ENCODE data around the gene APMAP.

The APMAP gene

GRCh38 chr20:24992487-24993205 is at the start of gene APMAP:
Gene APMAP (minus strand): TSS chr20:24992751. CDS start chr20:24992688, 63 bp downstream.
- no peak for TF ChIP-seq CTCF (conservative IDR thresholded peaks at IDR 0.05; ENCODE audit: low read depth, low read length)
- peak within 1 kb of the TSS; percentile 88 for H3K4me3 ChIP-seq (ENCODE audit: low read length)
- peak; percentile 72 for DNase-seq (ENCODE audit: low read depth)

- DNase-seq (ENCODE audit: low read depth) = no peak
- TF ChIP-seq CTCF (conservative IDR thresholded peaks at IDR 0.05; ENCODE audit: low read depth, low read length) = no peak
- no peak overlapping the region for H3K4me3 ChIP-seq (ENCODE audit: low read length)
Measured at GRCh38 chr20:25041813-25042530, 49.4 kb upstream of the APMAP start.

- DNase-seq (ENCODE audit: low read depth) = no peak
- H3K4me3 ChIP-seq (ENCODE audit: low read length) = no peak overlapping the region
- TF ChIP-seq CTCF (conservative IDR thresholded peaks at IDR 0.05; ENCODE audit: low read depth, low read length) = no peak
Measured at GRCh38 chr20:25040438-25040831, 47.9 kb upstream of the APMAP start.

GRCh38 chr20:25039697-25040437 is 47.3 kb upstream of the APMAP start:
- no peak for TF ChIP-seq CTCF (conservative IDR thresholded peaks at IDR 0.05; ENCODE audit: low read depth, low read length)
- DNase-seq (ENCODE audit: low read depth) = no peak
- no peak overlapping the region for H3K4me3 ChIP-seq (ENCODE audit: low read length)

GRCh38 chr20:25038591-25039015 is 46.1 kb upstream of the APMAP start:
- H3K4me3 ChIP-seq (ENCODE audit: low read length) = no peak overlapping the region
- no peak for DNase-seq (ENCODE audit: low read depth)
- TF ChIP-seq CTCF (conservative IDR thresholded peaks at IDR 0.05; ENCODE audit: low read depth, low read length) = no peak

GRCh38 chr20:25038103-25038410 is 45.5 kb upstream of the APMAP start:
- DNase-seq (ENCODE audit: low read depth) = no peak
- TF ChIP-seq CTCF (conservative IDR thresholded peaks at IDR 0.05; ENCODE audit: low read depth, low read length) = no peak
- no peak overlapping the region for H3K4me3 ChIP-seq (ENCODE audit: low read length)
